MCF 10A (cell line): ENCODE data around the gene SUMF2. TPM values are rescaled to one million over a fixed set of nuclear protein-coding genes. Genes with fewer than 3 reads are reported as not detected.
"Not testable (repeated sequence)": the region's sequence is repeated elsewhere in the genome, so short reads cannot be mapped to it uniquely, and the experiment has no call there.

Experiments used
- BruUV-seq: library from RNA; stranded (reverse); fragments of 400-500 nt; replicated peaks from 2 replicates; lab custom pipeline; 2021; lab: Mats Ljungman, UMichigan
- CTCF ChIA-PET: fragments of 300-600 bp; sonication (Branson Sonifier 250); formaldehyde crosslinking; extraction: SDS; loops from one replicate; lab custom pipeline; 2021; ENCODE audit warnings: antibody characterized with exemption, inconsistent platforms; lab: Yijun Ruan, JAX
- POLR2A ChIA-PET: fragments of 300-600, 350-650 bp; sonication (Branson Sonifier 250); formaldehyde crosslinking; extraction: SDS; loops from one replicate; lab custom pipeline; 2020; ENCODE audit warnings: antibody characterized with exemption, inconsistent platforms; lab: Yijun Ruan, JAX
- DNase-seq: peaks from one replicate; pipeline ENCODE4 v3.0.0-alpha.2; 2018; ENCODE audit not compliant: unreplicated experiment
- H3K27ac Mint-ChIP-seq: one replicate; pipeline ENCODE4 v1.8.0; 2022; ENCODE audit warnings: mild to moderate bottlenecking, low read depth, mixed read lengths; ENCODE audit not compliant: unreplicated experiment
- H3K27me3 Mint-ChIP-seq: one replicate; pipeline ENCODE4 v1.8.0; 2022; ENCODE audit warnings: mixed read lengths; ENCODE audit not compliant: insufficient read depth, unreplicated experiment
- H3K36me3 Mint-ChIP-seq: one replicate; pipeline ENCODE4 v1.8.0; 2022; ENCODE audit warnings: mild to moderate bottlenecking, moderate library complexity, mixed read lengths; ENCODE audit not compliant: insufficient read depth, unreplicated experiment
- H3K4me1 Mint-ChIP-seq: one replicate; pipeline ENCODE4 v1.8.0; 2022; ENCODE audit warnings: mixed read lengths; ENCODE audit not compliant: insufficient read depth, unreplicated experiment
- H3K4me3 Mint-ChIP-seq: one replicate; pipeline ENCODE4 v1.8.0; 2022; ENCODE audit warnings: mild to moderate bottlenecking, moderate library complexity, mixed read lengths; ENCODE audit not compliant: unreplicated experiment
- H3K9me3 Mint-ChIP-seq: one replicate; pipeline ENCODE4 v1.8.0; 2022; ENCODE audit warnings: mixed read lengths; ENCODE audit not compliant: unreplicated experiment
- intact Hi-C: fragments of 100-400 bp; cut with micrococcal nuclease; formaldehyde crosslinking; loops from 2 replicates; pipeline ENCODE4 v1.14.1; 2022
- total RNA-seq: library from RNA; stranded (reverse); gene quantifications from 2 replicates; pipeline ENCODE4 v1.2.3, GENCODE V29; 2022
- TF ChIP-seq, protein P1 (sequence below): fragments of 200-600 bp; IDR thresholded peaks from one replicate; pipeline ENCODE4 v1.8.0; 2022; ENCODE audit warnings: antibody characterized with exemption, mild to moderate bottlenecking; ENCODE audit not compliant: unreplicated experiment

SUMF2 gene
- total RNA-seq, 1 experiment from 2014 or later = 159 TPM

GRCh38 chr7:56083150-56083785 lies 19.2 kb downstream of the SUMF2 start:
- Mint-ChIP-seq H3K4me1 (no peaks in the 10 kb centered on the region), H3K4me3 (no peak overlapping the region), H3K27ac (no peak overlapping the region), H3K27me3 (no peaks in the 10 kb centered on the region), H3K36me3 (peaks cover 60% of the 10 kb centered on the region), H3K9me3 (no peaks in the 10 kb centered on the region)
- CTCF ChIA-PET = interaction anchor here (0.6 to 1.9 kb wide), 3 partner anchors 9 to 79 kb away, joined by 3 to 13 read pairs (median 11); partner anchors contain the start of gene PHKG1
- BruUV-seq = no TSS peak
- POLR2A ChIA-PET = interaction anchor here (0.7 kb wide), 1 partner anchor 9 kb away, joined by 3 read pairs; no protein-coding TSS in a partner anchor
- no peak for DNase-seq
- intact Hi-C loops = no loop called here
- TF ChIP-seq, protein P1, sequence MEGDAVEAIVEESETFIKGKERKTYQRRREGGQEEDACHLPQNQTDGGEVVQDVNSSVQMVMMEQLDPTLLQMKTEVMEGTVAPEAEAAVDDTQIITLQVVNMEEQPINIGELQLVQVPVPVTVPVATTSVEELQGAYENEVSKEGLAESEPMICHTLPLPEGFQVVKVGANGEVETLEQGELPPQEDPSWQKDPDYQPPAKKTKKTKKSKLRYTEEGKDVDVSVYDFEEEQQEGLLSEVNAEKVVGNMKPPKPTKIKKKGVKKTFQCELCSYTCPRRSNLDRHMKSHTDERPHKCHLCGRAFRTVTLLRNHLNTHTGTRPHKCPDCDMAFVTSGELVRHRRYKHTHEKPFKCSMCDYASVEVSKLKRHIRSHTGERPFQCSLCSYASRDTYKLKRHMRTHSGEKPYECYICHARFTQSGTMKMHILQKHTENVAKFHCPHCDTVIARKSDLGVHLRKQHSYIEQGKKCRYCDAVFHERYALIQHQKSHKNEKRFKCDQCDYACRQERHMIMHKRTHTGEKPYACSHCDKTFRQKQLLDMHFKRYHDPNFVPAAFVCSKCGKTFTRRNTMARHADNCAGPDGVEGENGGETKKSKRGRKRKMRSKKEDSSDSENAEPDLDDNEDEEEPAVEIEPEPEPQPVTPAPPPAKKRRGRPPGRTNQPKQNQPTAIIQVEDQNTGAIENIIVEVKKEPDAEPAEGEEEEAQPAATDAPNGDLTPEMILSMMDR = no peak

- intact Hi-C loops = no loop called here
- Mint-ChIP-seq H3K9me3 (no peaks in the 10 kb centered on the region), H3K36me3 (peaks cover 35% of the 10 kb centered on the region), H3K27ac (no peak overlapping the region), H3K4me3 (no peak overlapping the region), H3K4me1 (no peaks in the 10 kb centered on the region), H3K27me3 (no peaks in the 10 kb centered on the region)
- ChIA-PET POLR2A (no interaction called here), CTCF (interaction anchor here (0.6 to 1.6 kb wide), 2 partner anchors 12 to 721 kb away, joined by 3 to 7 read pairs; no protein-coding TSS in a partner anchor)
- no TSS peak for BruUV-seq
- DNase-seq = no peak
- TF ChIP-seq, protein P1 = no peak
Observed at GRCh38 chr7:56086761-56087160, 22.7 kb downstream of the SUMF2 start.

GRCh38 chr7:56087445-56087844 lies 23.4 kb downstream of the SUMF2 start:
- no TSS peak for BruUV-seq
- H3K9me3 Mint-ChIP-seq = no peaks in the 10 kb centered on the region
- peaks cover 28% of the 10 kb centered on the region for H3K36me3 Mint-ChIP-seq
- no peaks in the 10 kb centered on the region for H3K4me1 Mint-ChIP-seq
- H3K4me3 Mint-ChIP-seq = no peak overlapping the region
- ChIA-PET CTCF (interaction anchor here (1.6 kb wide), 1 partner anchor 13 kb away, joined by 7 read pairs; no protein-coding TSS in a partner anchor), POLR2A (no interaction called here)
- H3K27ac Mint-ChIP-seq = no peak overlapping the region
- intact Hi-C loops = no loop called here
- TF ChIP-seq, protein P1 = no peak
- DNase-seq = no peak
- no peaks in the 10 kb centered on the region for H3K27me3 Mint-ChIP-seq

DNA sequence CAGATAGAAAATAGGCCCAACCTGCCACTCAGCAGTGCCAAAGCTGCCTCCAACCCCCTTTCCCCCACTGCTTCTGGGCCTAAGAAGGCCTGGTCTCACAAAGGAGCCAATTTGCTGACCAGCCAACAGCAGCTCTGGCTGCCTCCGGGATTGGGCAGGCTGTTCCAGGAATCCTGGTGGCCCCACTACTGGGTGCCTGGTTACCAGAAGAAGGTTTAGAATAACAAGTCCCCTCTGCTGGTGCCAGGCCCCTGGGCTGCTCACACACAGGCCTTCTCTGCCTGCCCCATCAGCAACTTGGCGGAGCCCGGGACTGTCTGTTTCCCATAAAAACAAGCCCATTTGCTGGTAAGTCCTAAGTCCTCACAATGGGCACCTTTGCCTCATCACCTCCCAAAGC lies 27.5 kb downstream of the SUMF2 start:
- Mint-ChIP-seq H3K27ac (no peak overlapping the region), H3K36me3 (peaks cover 13% of the 10 kb centered on the region), H3K27me3 (no peaks in the 10 kb centered on the region), H3K9me3 (no peaks in the 10 kb centered on the region), H3K4me3 (no peak overlapping the region), H3K4me1 (peaks cover 5% of the 10 kb centered on the region)
- POLR2A ChIA-PET = interaction anchor here (0.5 to 1.0 kb wide), 2 partner anchors 14 to 28 kb away, joined by 3 read pairs; partner anchors contain the start of gene CHCHD2
- no peak for DNase-seq
- TF ChIP-seq, protein P1 = no peak
- intact Hi-C loops = no loop called here
- no TSS peak for BruUV-seq
- CTCF ChIA-PET = interaction anchor here (0.5 to 3.3 kb wide), 8 partner anchors 8 to 451 kb away, joined by 3 to 19 read pairs (median 5); no protein-coding TSS in a partner anchor

GRCh38 chr7:56092388-56092787 lies 28.3 kb downstream of the SUMF2 start:
- H3K27ac Mint-ChIP-seq, H3K4me3 Mint-ChIP-seq, H3K4me1 Mint-ChIP-seq, DNase-seq, BruUV-seq, H3K27me3 Mint-ChIP-seq, intact Hi-C loops, H3K9me3 Mint-ChIP-seq: not testable (repeated sequence)
- CTCF ChIA-PET = interaction anchor here (0.7 to 3.3 kb wide), 15 partner anchors 9 to 960 kb away, joined by 3 to 19 read pairs (median 4); partner anchors contain the start of gene CHCHD2
- POLR2A ChIA-PET = interaction anchor here (0.6 to 1.3 kb wide), 4 partner anchors 13 to 127 kb away, joined by 3 to 5 read pairs (median 3); no protein-coding TSS in a partner anchor
- H3K36me3 Mint-ChIP-seq = peaks cover 11% of the 10 kb centered on the region
